Activated CD4-positive, CD25-positive, alpha-beta regulatory T cell treated with anti-CD3 and anti-CD28 coated beads, Interleukin-2, amount 50 U/mL, for 72 hours (primary cell): Measurements from ENCODE around the gene GFRA1.

Experiments used
- DNase-seq: peaks from one replicate; pipeline ENCODE4 v3.0.0; 2021

GFRA1 gene

GRCh38 chr10:116024271-116024878 is 248.6 kb downstream of the GFRA1 start:
- DNase-seq: no peak

GRCh38 chr10:116017405-116017804 is 255.6 kb downstream of the GFRA1 start:
- DNase-seq: no peak

- DNase-seq: no peak
Observed at GRCh38 chr10:116015583-116016333, 257.2 kb downstream of the GFRA1 start.

GRCh38 chr10:116014871-116015582 is 258.0 kb downstream of the GFRA1 start:
- DNase-seq: no peak

- no peak for DNase-seq
Observed at GRCh38 chr10:116014326-116014725, 258.7 kb downstream of the GFRA1 start.

GRCh38 chr10:116011929-116012328 is 261.1 kb downstream of the GFRA1 start:
- no peak for DNase-seq

- no peak for DNase-seq
Observed at GRCh38 chr10:116007256-116007891, 265.6 kb downstream of the GFRA1 start.
